H1 (cell line): ENCODE results near the gene COL4A2. TPM values are rescaled to one million over a fixed set of nuclear protein-coding genes. Genes with fewer than 3 reads are reported as not detected.

Experiments
- CTCF ChIA-PET: fragments of 300-600 bp; sonication (Branson Sonifier 250); formaldehyde crosslinking; loops from one replicate; lab custom pipeline; 2021; ENCODE audit not compliant: partially characterized antibody; lab: Charles Lee
- POLR2A ChIA-PET: fragments of 300-600 bp; sonication (Branson Sonifier 250); formaldehyde crosslinking; loops from one replicate; lab custom pipeline; 2021; ENCODE audit warnings: inconsistent platforms; ENCODE audit not compliant: partially characterized antibody; lab: Charles Lee
- DNase-seq, 2 experiments: peaks; one replicate each; pipeline versions ENCODE4 v3.0.0 to v3.0.0-alpha.2; 2010 to 2022; ENCODE audit warnings: low spot score in 2 of 2, low read depth in 1 of 2, mixed read lengths in 1 of 2
- FAIRE-seq: peaks from 2 replicates; lab custom pipeline; 2011; peaks lifted over from hg19 to GRCh38; lab: Jason Lieb, UNC
- H2AFZ ChIP-seq: 2 replicates; pipeline ENCODE4 v1.8.1; 2012; ENCODE audit warnings: low read length, inconsistent platforms
- H2AK5ac ChIP-seq: 2 replicates; pipeline ENCODE4 v1.6.1; 2013; ENCODE audit warnings: low read depth, low read length
- H2BK120ac ChIP-seq: replicated peaks from 2 replicates; pipeline ENCODE3; 2013; ENCODE audit warnings: low read depth, low read length, inconsistent platforms
- H2BK12ac ChIP-seq: 2 replicates; pipeline ENCODE4 v1.6.1; 2013; ENCODE audit warnings: low read depth, low read length
- H2BK15ac ChIP-seq: 2 replicates; pipeline ENCODE4 v1.6.1; 2013; ENCODE audit warnings: low read length
- H2BK20ac ChIP-seq: 2 replicates; pipeline ENCODE4 v1.6.1; 2013; ENCODE audit warnings: low read length
- H2BK5ac ChIP-seq: 2 replicates; pipeline ENCODE4 v1.6.1; 2013; ENCODE audit warnings: low read depth, low read length
- H3K14ac ChIP-seq: 2 replicates; pipeline ENCODE4 v1.6.1; 2013; ENCODE audit warnings: inconsistent platforms; ENCODE audit not compliant: insufficient read length
- H3K18ac ChIP-seq: 2 replicates; pipeline ENCODE4 v1.6.1; 2013; ENCODE audit warnings: low read length; ENCODE audit errors: extremely low read depth
- H3K23ac ChIP-seq: 2 replicates; pipeline ENCODE4 v1.6.1; 2013; ENCODE audit warnings: inconsistent platforms; ENCODE audit not compliant: insufficient read length
- H3K23me2 ChIP-seq: 2 replicates; pipeline ENCODE4 v1.6.1; 2013; ENCODE audit warnings: low read depth, low read length
- H3K27ac ChIP-seq: 2 replicates; pipeline ENCODE4 v1.6.1; 2011; ENCODE audit warnings: low read depth, low read length, inconsistent platforms
- H3K27me3 ChIP-seq, 4 experiments: replicated peaks in 1 of 4; 1 replicate in 1 of 4; 2 replicates in 3 of 4; pipeline versions ENCODE4 v1.6.1 to v1.8.1; 2011 to 2013; ENCODE audit warnings: low read length in 3 of 4, mild to moderate bottlenecking in 3 of 4, inconsistent platforms in 2 of 4, mixed read lengths in 2 of 4, moderate library complexity in 1 of 4; ENCODE audit not compliant: control insufficient read depth in 3 of 4, insufficient read depth in 3 of 4; ENCODE audit errors: extremely low read depth in 1 of 4
- H3K36me3 ChIP-seq, 4 experiments: 2 replicates each; pipeline versions ENCODE4 v1.6.1 to v1.8.1; 2011 to 2013; ENCODE audit warnings: mild to moderate bottlenecking in 4 of 4, low read length in 3 of 4, moderate library complexity in 2 of 4, control low read depth in 1 of 4, inconsistent platforms in 1 of 4; ENCODE audit not compliant: insufficient read depth in 4 of 4, control insufficient read depth in 2 of 4
- H3K4ac ChIP-seq: replicated peaks from 2 replicates; pipeline ENCODE3; 2013; ENCODE audit warnings: low read length, low read depth, mixed read lengths, inconsistent platforms; ENCODE audit not compliant: insufficient read length
- H3K4me1 ChIP-seq, 4 experiments: replicated peaks in 1 of 4; 1 replicate in 1 of 4; 2 replicates in 3 of 4; pipeline versions ENCODE4 v1.6.1 to v1.8.1; 2011 to 2013; ENCODE audit warnings: low read length in 3 of 4, inconsistent platforms in 2 of 4, mixed read lengths in 1 of 4; ENCODE audit not compliant: insufficient read depth in 4 of 4, control insufficient read depth in 3 of 4
- H3K4me2 ChIP-seq, 2 experiments: 2 replicates each; pipeline versions ENCODE4 v1.6.1 to v1.8.1; 2011 to 2013; ENCODE audit warnings: low read depth in 2 of 2, low read length in 2 of 2, control low read depth in 1 of 2, inconsistent platforms in 1 of 2, mild to moderate bottlenecking in 1 of 2; ENCODE audit not compliant: insufficient read depth in 1 of 2
- H3K4me3 ChIP-seq, 4 experiments: fragments of 200-600, 300-600 bp in 1 of 4; sonication (generic), shearing (Covaris generic), sonication (Bioruptor Twin) in 1 of 4; 2 replicates each; pipeline versions ENCODE4 v1.5.1 to v1.8.1; 2011 to 2016; ENCODE audit warnings: low read length in 4 of 4, low read depth in 3 of 4, control low read depth in 2 of 4, inconsistent platforms in 2 of 4, mild to moderate bottlenecking in 2 of 4, mixed read lengths in 1 of 4, moderate library complexity in 1 of 4; ENCODE audit not compliant: insufficient read depth in 2 of 4; ENCODE audit errors: extremely low read depth in 1 of 4
- H3K56ac ChIP-seq: replicated peaks from 2 replicates; pipeline ENCODE3; 2013; ENCODE audit warnings: low read depth, mild to moderate bottlenecking, mixed read lengths, low read length, inconsistent platforms; ENCODE audit not compliant: insufficient read length
- H3K79me1 ChIP-seq: 2 replicates; pipeline ENCODE4 v1.6.1; 2013; ENCODE audit warnings: low read depth, low read length, control low read depth
- H3K79me2 ChIP-seq, 2 experiments: 2 replicates each; pipeline versions ENCODE4 v1.6.1 to v1.8.1; 2012 to 2013; ENCODE audit warnings: low read length in 2 of 2, mild to moderate bottlenecking in 2 of 2, inconsistent platforms in 1 of 2; ENCODE audit not compliant: insufficient read depth in 2 of 2, control insufficient read depth in 1 of 2
- H3K9ac ChIP-seq, 4 experiments: replicated peaks in 1 of 4; 1 replicate in 1 of 4; 2 replicates in 3 of 4; pipeline versions ENCODE4 v1.6.1 to v1.8.1; 2011 to 2013; ENCODE audit warnings: low read depth in 3 of 4, low read length in 3 of 4, control low read depth in 2 of 4, mild to moderate bottlenecking in 2 of 4, moderate library complexity in 2 of 4, inconsistent platforms in 1 of 4; ENCODE audit errors: extremely low read depth in 1 of 4
- H3K9me3 ChIP-seq, 2 experiments: 2 replicates each; pipeline versions ENCODE4 v1.6.1 to v1.8.1; 2012 to 2013; ENCODE audit warnings: mild to moderate bottlenecking in 2 of 2, moderate library complexity in 2 of 2, control low read depth in 1 of 2, inconsistent platforms in 1 of 2, low read depth in 1 of 2, low read length in 1 of 2, mixed read lengths in 1 of 2; ENCODE audit not compliant: insufficient read depth in 2 of 2
- H4K20me1 ChIP-seq, 2 experiments: replicated peaks in 1 of 2; 2 replicates each; pipeline versions ENCODE3 to v1.8.1; 2011 to 2013; ENCODE audit warnings: inconsistent platforms in 2 of 2, low read length in 2 of 2, mild to moderate bottlenecking in 1 of 2; ENCODE audit not compliant: insufficient read depth in 2 of 2, control insufficient read depth in 1 of 2
- H4K5ac ChIP-seq: 2 replicates; pipeline ENCODE4 v1.6.1; 2013; ENCODE audit warnings: low read length, low read depth, mixed read lengths, inconsistent platforms; ENCODE audit not compliant: insufficient read length
- H4K8ac ChIP-seq: 2 replicates; pipeline ENCODE4 v1.8.0; 2013; ENCODE audit warnings: mild to moderate bottlenecking, moderate library complexity, low read length, inconsistent platforms; ENCODE audit not compliant: insufficient read depth; ENCODE audit errors: extremely low read depth
- H4K91ac ChIP-seq: replicated peaks from 2 replicates; pipeline ENCODE3; 2013; ENCODE audit warnings: low read length, mixed read lengths, inconsistent platforms; ENCODE audit not compliant: insufficient read length
- GTF2F1 ChIP-seq: IDR thresholded peaks from 2 replicates; pipeline ENCODE4 v1.6.1; 2012; ENCODE audit warnings: low read depth, low read length, improper control_type of control experiment, borderline replicate concordance
- TAF7 ChIP-seq: optimal IDR thresholded peaks from 2 replicates; pipeline ENCODE3; 2011; ENCODE audit warnings: low read depth, mild to moderate bottlenecking, inconsistent platforms, low read length, moderate library complexity, borderline replicate concordance
- WGBS, 2 experiments: shearing (Covaris generic) in 1 of 2; methylation state at CpG; one replicate each; pipeline versions ENCODE4 v1.1.6 to v1.1.7; 2013 to 2015; ENCODE audit warnings: low lambda C conversion rate in 2 of 2, mixed read lengths in 2 of 2, inconsistent platforms in 1 of 2, low coverage in 1 of 2, missing lambda C conversion rate in 1 of 2; ENCODE audit not compliant: insufficient replicate concordance in 2 of 2, insufficient coverage in 1 of 2, insufficient read length in 1 of 2; ENCODE audit errors: extremely low coverage in 1 of 2, missing lambda C conversion rate in 1 of 2; 5-methylcytosine and 5-hydroxymethylcytosine counted together
- polyA plus RNA-seq, 7 experiments: library from polyadenylated mRNA; depleted of rRNA in 3 of 7; stranded (reverse) in 5 of 7; unstranded in 2 of 7; fragments of >200 nt in 5 of 7; fragments of 200-250 nt in 2 of 7; gene quantifications; 1 replicate in 5 of 7; 2 replicates in 1 of 7; 4 replicates in 1 of 7; pipeline versions ENCODE4 v1.2.1 to v1.2.3, GENCODE V29; 2011 to 2013; ENCODE audit warnings: missing spikeins in 2 of 7, mixed read lengths in 2 of 7
- total RNA-seq: library from RNA; stranded (reverse); fragmentation: NEBNext Ultra II Directional; extraction: Animal tissue kit (Norgen Biotek cat#: 25700); gene quantifications from 2 replicates; pipeline ENCODE4 v1.2.1, GENCODE V29; 2021

COL4A2 gene
- total and polyA plus RNA-seq, 2 of the 8 experiments (the other 6 are each of a cell fraction or from before 2014, with no cell fraction given), result 80.4 to 87.3 TPM

DNA sequence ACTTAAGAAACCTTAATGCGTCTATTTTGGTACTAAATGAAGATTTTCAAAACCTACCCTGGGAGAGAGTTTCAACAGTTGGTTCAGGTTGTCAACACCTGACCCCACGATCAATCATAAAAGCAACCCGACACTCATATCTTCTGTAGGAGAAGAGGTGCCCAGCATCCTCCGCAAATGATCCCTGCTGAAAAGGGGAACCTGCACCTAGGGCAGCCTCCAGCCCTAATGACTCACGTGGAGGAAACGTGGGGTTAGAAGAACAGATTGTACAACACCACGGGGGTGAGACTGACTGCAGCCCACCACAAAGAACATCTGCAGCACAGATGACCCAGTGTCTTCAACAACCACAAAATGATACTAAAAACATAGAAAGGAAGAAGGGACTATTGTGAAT, 138.1 kb downstream of the COL4A2 start:
- Histone ChIP-seq H3K9ac (no peak overlapping the region), H3K23ac (no peak overlapping the region), H4K91ac (no peak overlapping the region), H3K27ac (no peak overlapping the region), H3K14ac (no peak overlapping the region), H2BK15ac (no peak overlapping the region), H3K4ac (no peak overlapping the region), H3K18ac (no peak overlapping the region), H3K4me2 (no peak overlapping the region), H3K79me2 (no peaks in the 10 kb centered on the region), H3K56ac (no peak overlapping the region), H4K8ac (no peak overlapping the region), H3K79me1 (no peaks in the 10 kb centered on the region), H4K5ac (no peak overlapping the region), H2AFZ (no peak overlapping the region), H3K23me2 (no peaks in the 10 kb centered on the region), H2BK120ac (no peak overlapping the region), H2BK5ac (0 out of 2 replicates have a peak overlapping the region, but pooled peaks have one; percentile 24), H3K9me3 (no peaks in the 10 kb centered on the region), H2BK20ac (no peak overlapping the region), H3K36me3 (peaks cover 0 to 9% (median 0%) of the 10 kb centered on the region in 4 experiments; a peak in 5 of 8 replicates), H2BK12ac (no peak overlapping the region), H3K4me3 (no peak overlapping the region), H2AK5ac (no peak overlapping the region), H4K20me1 (peaks cover 0 to 1% of the 10 kb centered on the region in 2 experiments), H3K4me1 (no peaks in the 10 kb centered on the region; a peak in 1 of 7 replicates), H3K27me3 (no peaks in the 10 kb centered on the region)
- TF ChIP-seq GTF2F1, result no peak
- TF ChIP-seq TAF7, result no peak
- CTCF ChIA-PET, result interaction anchor here (1.0 to 2.4 kb wide), 2 partner anchors 10 to 199 kb away, joined by 3 to 19 read pairs; no protein-coding TSS in a partner anchor
- no peak for FAIRE-seq
- POLR2A ChIA-PET, result no interaction called here
- no peak for DNase-seq
- 91% methylated on average over 7 of the region's 7 CpGs; no CpG with 5 or more reads in 1 of the 2 experiments for WGBS, 2 experiments
